CD4-positive, alpha-beta T cell treated with Interleukin-15 for 1 hour (primary cell): Measurements from ENCODE around the gene PRKCB.

ENCODE experiments used
- DNase-seq: peaks from one replicate; pipeline ENCODE4 v3.0.0-alpha.2; 2020

The PRKCB gene

DNA sequence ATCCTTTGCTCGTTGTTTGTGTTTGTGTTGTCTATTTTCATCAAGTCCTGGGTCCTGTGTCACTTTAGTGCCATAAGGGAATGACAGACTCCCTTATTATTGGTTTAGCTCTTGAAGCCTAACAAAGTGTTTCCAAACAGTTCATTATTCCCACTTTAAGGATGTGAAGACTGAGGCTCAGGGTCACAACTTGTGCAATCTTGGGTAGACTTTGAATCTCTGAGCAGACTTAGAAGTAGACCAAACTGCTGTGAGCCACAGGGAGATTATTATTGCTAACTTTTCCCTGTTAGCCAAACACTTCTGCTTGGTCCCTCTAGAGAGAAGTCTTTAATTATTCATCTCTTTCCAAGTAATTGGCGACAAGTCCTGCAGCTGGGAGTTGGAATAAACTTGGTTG, 31.8 kb downstream of the PRKCB start:
- DNase-seq, result no peak

- no peak for DNase-seq
Observed at GRCh38 chr16:23868136-23868535, 32.4 kb downstream of the PRKCB start.

GRCh38 chr16:23869052-23869451, 33.3 kb downstream of the PRKCB start:
- no peak for DNase-seq

DNA sequence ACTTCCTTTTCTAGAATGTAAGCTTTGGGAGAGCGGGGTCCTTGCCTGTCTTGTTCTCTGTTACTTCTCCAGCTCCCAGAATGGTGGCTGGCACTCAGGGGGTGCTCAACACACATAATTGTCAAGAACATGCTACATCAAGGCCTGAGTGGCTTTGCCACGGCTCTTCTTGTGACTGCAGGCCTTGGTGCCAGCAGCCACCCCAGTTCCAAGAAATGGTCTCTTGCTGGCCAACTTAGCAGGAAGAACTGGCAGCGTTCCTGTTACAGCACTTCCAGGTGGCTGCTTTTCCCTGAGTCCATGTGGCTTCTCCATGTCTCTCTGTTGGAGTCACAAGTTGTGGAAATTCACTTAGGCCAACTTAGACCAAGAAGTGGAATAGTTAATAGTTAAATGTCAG, 36.1 kb downstream of the PRKCB start:
- DNase-seq, result no peak

DNA sequence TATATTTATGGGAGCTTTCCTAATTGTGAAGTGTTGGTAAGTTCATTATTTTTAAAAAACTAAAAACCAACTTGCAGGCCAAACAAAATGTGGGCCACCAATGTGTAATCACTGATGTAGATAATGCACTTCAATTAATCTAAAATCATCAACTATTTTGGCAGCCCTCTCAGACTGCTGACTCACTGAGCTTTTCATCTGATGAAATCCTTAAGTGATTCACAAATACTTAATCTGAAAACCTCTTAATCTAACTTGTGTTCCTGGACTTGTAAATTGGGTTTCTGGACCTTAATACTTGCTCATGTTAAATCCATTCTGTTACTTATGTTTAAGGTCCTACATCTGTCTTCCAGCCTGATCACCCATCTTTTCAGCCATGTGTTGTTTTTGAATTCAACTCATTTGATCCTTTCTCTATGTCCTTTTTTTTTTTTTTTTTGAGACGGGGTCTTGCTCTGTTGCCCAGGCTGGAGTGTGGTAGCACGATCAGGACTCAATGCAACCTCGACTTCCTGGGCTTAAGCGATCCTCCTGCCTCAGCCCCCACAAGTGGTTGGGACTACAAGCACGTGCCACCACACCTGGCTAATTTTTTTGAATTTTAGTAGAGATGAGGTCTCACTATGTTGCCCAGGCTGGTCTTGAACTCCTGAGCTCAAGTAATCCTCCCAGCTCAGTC, 39.0 kb downstream of the PRKCB start:
- DNase-seq, result no peak

DNA sequence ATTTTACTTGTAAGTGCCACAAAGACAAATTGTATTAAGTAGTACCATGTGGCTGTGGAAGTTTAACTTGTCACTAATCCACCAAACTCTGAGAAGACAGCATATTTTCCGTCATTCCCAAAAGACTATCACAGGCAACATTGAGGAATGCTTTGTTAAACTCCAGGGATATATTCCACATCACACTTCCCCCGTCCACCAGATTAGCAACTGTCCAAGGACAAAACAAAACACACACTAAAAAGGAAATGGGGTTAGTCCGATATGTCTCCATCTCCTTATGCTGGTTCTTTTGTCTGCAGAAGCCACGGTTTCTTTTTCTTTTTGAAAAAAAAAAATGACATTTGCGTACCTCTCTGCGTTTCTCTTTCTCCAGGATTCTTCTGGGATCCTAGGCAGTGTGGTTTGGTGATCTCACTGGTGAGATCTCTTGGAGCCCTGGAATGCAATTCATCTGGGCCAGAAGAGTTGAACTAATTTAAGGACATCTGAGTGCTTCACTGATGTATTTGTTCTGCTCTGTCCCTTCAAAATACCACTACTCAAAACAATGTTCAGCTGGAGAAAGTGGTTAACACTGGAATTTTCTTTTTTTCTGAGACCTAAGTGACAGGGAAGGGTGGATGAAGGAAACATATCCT, 40.6 kb downstream of the PRKCB start:
- DNase-seq, result no peak

DNA sequence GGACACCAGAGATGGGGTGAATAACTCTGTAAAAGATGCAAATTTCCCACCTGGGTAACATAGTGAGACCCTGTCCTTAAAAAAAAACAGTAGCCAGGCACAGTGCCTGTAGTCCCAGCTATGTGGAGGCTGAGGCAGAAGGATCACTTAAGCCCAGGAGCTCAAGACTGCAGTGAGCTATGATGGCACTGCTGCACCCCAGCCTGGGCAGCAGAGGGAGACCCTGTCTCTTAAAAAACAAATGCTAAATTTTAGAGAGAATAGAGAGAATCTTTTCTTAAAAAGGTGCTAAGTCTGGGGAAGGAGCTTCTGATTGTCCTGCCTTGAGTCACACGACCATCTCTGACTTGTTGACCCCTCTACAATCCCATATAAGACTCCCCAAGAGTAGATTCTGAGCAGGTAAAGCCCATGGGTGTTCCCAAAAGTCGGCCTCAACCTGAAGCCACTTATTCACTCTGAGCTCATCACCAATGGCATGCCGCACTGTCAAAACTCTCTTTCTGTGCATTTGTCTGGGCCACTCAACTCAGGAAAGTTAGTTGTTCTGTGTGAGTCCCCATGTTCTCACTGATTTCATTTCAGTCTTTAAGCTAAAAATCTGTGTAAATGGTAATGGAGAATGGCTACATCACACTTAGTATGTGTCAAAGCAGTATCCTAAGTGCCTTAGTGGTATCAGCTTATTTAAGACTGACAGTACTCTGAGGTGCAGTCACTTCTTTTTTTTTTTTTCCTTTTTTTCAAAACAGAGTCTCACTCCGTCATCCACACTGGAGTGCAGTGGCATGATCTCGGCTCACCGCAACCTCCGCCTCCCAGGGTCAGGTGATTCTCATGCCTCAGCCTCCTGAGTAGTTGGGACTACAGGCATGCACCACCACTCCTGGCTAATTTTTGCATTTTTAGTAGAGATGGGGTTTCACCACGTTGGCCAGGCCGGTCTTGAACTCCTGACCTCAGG, 41.6 kb downstream of the PRKCB start:
- no peak for DNase-seq

- DNase-seq, result no peak
Observed at GRCh38 chr16:23879735-23880373, 44.1 kb downstream of the PRKCB start.

- no peak for DNase-seq
Observed at GRCh38 chr16:23889189-23889588, 53.4 kb downstream of the PRKCB start.

- DNase-seq, result no peak
Observed at GRCh38 chr16:23893986-23894385, 58.2 kb downstream of the PRKCB start.

GRCh38 chr16:23895052-23895451, 59.3 kb downstream of the PRKCB start:
- no peak for DNase-seq

DNA sequence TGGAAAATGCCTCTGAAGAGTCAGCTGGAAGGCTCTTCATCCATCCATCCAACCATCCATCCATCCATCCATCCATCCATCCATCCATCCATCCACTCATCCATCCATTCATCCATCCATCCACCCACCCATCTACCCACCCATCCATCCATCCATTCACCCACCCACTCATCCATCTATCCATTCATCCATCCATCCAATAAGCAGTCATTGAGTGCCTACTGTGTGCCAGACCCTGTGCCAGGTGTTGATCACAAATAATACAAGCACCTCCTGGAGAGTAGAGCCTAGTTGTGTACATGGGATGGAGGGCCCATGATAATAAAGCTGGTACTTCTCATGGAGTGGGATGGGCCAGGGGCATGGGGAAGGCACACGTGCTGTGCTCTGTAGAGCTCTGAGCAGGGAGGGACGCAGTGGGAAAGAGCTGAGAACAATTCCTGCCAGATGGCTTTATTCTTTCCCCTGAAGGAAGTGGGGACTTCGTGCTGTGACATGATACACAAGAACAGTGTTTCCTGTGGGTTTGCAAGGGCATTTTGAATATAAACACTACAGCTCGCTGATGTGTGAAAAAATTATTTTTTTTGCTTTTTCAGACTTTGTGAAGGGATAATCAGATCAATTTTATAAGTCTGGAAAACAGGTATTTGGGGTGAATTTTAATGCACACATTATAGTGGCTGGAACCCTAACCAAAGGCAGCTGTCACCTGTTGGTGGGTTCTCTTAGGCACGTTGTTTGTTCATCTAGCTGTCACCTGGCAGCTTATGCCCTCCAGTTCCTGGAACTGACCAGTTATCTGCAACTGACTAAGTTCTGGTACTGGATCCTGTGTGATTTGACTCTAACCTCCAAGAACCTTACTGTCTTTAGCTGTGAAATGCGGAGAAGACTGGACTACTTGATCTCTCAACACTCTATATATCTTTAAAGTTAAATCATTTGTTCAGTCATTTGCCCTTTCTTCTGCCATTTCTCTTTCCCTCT, 61.3 kb downstream of the PRKCB start:
- DNase-seq, result no peak

GRCh38 chr16:23898682-23899430, 63.1 kb downstream of the PRKCB start:
- no peak for DNase-seq

DNA sequence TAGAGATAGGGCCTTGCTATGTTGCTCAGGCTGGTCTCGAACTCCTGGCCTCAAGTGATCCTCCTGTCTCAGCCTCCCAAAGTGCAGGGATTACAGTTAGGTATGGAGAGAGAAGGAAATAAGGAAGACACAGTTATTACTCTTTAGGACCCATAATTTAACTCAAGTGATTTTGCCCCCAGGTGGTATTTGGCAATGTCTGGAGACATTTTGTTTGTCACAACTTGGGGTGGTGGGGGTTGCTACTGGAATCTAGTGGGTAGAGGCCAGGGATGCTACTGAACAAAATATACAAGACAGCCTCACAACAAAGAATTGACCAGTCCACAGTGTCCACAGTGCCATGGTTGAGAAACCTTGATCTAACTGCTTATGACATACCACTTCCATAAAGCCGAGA, 64.1 kb downstream of the PRKCB start:
- no peak for DNase-seq

DNA sequence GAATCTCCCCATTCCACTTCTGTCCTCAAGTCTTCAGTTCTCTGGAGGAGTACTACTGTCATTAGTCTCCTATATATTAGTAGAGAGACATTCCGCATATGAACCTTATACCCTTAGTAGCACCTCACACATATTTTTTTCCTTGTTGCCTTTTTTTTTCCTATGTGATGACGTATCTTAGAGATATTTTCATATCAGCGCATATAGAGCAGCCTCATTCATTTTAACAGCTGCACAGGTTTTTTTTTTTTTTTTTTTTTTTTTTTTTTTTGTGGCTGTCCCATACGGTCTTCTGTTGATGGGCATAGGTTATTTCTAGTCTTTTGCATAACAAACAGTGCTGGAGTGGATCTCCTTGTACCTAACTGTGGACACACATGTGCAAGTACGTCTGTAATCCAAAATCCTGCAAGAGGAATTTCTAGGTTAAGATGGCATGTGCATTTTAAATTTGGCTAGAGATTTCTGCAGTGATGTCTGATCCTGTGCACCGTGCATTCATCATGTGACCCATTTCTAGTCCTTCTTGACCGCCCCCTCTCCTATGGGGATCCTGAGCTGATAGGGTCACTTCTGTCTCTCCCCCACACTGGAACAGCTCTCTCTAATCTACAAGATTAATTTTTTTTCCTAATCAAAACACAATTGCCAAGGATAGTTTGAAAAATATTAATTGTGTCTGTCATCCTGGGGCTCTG, 64.8 kb downstream of the PRKCB start:
- no peak for DNase-seq

DNA sequence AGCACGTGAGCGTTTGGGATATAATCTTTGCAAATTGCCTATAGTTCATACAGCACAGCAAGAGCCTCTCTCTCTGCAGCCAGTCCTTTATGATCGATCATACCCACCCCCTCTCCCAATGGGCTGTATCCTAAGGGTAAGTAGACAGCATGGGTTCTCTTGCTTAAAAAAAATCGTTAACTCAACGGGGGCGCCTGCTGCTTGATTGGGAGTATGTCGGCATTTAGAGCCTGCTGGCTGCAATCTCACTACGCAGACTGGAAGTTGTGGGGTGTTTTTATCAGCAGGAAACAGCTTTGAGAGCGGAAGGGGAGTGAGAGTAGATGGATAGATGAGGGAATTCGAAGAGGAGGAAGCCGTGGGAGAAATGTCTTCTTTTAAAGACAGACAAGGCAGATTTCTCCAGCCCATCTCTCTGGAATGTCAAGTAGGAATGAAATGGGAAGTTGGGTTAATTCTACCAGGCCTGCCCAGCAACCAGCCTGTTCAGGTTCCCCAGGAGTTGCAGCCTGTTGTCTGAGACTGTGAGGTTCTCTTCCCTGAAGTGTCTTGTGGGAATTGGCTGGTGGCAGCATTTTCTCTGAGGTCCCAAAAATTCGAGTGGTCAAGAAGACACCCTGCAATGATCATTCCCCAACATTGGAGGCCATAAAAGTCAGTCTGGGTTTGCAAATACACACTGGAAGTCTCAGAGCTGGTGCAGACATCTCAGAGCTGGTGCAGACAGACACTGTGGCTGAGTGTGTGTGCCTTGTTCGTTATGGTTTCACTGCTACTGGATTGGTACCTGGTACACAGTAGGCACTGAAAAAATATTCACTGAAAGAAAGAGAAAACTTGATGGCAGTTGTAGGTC, 65.6 kb downstream of the PRKCB start:
- no peak for DNase-seq

DNA sequence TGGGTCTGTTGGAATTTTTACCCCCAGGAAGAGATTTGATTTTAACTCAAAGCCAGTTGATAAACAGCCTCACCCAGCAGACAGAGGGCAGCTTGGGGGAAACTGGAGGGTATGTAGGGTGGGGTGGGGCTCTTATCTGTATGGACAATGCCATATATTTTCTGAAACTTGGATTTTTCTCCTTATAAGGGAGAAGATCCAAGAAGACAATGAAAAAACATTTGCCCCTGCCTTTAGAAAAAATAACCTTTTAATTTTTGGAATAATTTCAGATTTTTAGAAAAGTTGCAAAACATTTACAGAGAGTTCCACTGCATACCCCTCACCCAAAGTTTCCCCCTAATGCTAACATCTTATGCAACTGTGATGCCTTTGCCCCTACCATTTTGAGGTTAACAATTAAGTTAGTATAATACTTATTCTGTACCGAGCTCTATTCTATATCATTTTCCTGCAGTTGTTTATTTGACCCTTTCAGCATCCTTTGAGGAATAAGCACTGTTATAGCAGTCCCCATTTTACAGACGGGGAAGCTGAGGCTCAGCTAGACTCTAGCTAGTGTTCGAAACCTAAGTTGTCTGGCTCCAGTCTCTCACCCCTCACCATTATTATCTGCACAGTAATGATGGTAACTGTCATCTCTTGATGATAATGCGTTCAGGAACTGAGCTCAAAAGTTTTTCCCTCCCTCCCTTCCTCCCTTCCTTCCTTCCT, 66.4 kb downstream of the PRKCB start:
- DNase-seq, result no peak

- DNase-seq, result no peak
Observed at GRCh38 chr16:23902748-23903414, 67.1 kb downstream of the PRKCB start.
